Dermis microvascular lymphatic vessel endothelial cell (primary cell): ENCODE measurements around the gene CERS3. TPM values are rescaled to one million over a fixed set of nuclear protein-coding genes. Genes with fewer than 3 reads are reported as not detected.

Experiments
- DNase-seq, 2 donors: peaks; one replicate each; pipeline versions ENCODE4 v3.0.0 to v3.0.0-alpha.2; 2010; ENCODE audit warnings: low read depth in 2 of 2
- total RNA-seq: library from RNA; depleted of rRNA; stranded (reverse); fragments of >200 nt; gene quantifications from 2 replicates; pipeline ENCODE4 v1.2.1, GENCODE V29; 2014

CERS3 gene
- total RNA-seq, 1 donor from 2014 or later: not detected

DNA sequence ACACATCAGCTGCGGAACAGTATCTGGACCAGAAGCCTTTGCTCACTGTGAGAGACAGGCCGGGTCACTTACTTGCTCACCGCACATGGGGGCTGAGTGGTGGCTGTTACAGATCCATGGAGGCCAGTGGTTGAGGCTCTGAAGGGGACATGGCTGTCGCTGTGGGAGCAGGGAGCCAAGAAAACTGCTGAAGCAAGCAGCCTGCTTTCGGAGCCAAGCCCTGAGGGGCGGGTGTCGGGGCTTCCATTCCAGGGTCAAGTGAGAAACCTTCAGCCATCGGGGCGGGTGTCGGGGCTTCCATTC is 144.7 kb downstream of the CERS3 start:
- DNase-seq: no peak

DNA sequence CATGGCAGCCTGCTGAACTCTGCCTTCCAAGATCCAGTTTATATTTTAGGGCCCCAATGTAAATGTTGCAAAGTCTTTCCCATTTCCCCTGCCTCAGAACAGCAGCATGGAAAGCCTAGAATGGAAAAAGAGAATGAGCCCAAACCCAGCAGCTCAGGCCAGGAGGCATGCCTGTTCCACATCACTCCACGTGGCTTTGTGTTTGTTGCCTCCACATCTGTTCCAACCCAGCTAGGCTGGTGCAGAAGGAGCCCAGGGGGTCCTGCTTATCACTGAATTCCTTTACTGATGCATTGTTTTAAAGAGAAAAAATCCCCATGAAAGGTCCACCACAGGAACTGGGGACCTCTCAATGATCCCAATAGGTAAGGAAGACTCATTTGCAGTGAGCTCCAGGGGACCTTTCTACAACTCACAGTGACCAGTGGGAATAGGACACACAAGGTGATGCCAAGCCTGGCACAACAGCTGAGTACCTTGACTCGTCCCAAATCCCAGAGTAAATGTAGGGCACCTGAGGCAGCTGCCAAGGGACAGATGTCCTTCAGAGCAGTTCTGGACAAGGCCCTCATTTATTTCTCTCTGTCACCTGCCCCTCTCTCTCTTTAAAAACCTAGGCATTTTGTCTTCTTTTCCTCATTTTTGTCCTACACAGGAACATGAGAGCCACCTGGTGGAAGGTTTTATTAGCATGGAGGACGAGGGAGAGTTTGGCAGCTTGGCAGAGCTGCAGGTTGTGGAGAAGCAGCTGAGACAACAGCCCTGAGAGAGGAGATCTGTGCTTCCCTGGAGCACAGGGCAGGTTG is 145.2 kb downstream of the CERS3 start:
- peak in 1 of 2 donors; percentile 2 for DNase-seq

DNA sequence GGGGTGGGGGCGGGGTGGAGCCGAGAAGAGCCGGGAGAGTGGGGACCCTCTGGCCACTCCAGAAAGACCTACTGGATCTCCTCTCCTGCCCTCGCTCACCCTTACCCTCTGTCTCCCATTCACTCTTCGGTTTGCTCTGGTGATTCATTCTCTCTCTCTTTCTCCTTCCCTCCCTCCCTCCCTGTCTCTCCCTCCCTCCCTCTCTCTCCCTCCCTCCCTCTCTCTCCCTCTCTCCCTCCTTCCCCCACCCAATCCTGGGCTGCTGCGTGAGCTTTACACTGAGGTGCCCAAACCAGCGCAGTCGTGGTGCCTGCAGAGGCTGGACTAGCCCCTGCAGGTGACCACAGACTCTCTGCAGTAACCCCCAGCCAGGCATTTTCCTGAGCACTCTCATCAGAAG is 154.8 kb downstream of the CERS3 start:
- no peak for DNase-seq

- no peak for DNase-seq
Observed at GRCh38 chr15:100373120-100373896, 155.4 kb downstream of the CERS3 start.

- no peak for DNase-seq
Observed at GRCh38 chr15:100372739-100373119, 156.0 kb downstream of the CERS3 start.

DNA sequence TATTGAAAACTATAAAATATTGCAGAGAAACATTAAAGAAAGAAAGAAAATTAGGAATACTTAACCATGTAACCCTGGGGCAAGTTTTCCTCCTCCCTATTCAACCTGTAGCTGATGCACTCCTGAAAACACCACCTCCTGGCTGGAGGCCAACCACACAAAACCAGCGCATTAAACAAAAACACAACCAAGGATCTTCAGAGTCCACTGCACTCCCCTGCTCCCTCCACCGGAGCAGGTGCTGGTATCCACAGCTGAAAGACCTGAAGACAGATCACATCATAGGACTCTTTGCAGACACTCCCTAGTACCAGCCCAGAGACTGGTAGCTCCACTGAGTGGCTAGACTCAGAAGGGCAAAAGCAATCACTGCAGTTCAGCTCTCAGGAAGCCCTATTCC is 173.4 kb downstream of the CERS3 start:
- DNase-seq: no peak

DNA sequence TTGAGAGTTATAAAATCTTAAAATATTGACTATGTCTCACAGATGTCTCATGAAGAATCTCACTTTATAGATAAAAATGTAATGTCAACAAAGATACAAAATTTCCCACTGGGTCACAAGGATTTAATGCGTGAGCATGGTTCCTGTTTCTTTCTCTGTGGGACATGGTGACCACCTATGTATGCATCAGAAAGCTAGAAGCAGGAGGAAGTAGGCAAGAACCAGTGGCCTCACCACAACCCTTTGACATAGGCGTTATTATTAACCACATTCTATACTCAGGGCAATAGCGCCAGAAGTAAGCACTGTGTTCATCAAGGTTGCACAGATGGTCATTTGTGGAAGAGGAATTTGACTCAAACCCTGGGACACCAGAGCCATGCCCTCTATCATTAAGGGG is 175.3 kb downstream of the CERS3 start:
- DNase-seq: no peak

GRCh38 chr15:100350434-100351226 is 178.1 kb downstream of the CERS3 start:
- DNase-seq: no peak

Other genes with a start within 250 kb of the CERS3 start
- gene ADAMTS17, start 187.0 kb downstream of the CERS3 start, total RNA-seq: under 0.01 and 0.13 TPM in 2 replicates
- 5.5 and 8.0 TPM in 2 replicates for gene LINS1, start 73.2 kb upstream of the CERS3 start, total RNA-seq
- 11.6 and 15.7 TPM in 2 replicates for gene ASB7, start 73.6 kb upstream of the CERS3 start, total RNA-seq